Right atrium auricular region (tissue), 2 donors: Measurements from ENCODE around the gene FIZ1. TPM values are rescaled to one million over a fixed set of nuclear protein-coding genes. Genes with fewer than 3 reads are reported as not detected.

ENCODE experiments used
- DNase-seq: peaks from one replicate; pipeline ENCODE4 v3.0.0-alpha.2; 2019; ENCODE audit warnings: low spot score
- H3K27ac ChIP-seq, 2 donors: fragments of 200-600 bp; sonication (generic); 1 replicate in 1 of 2; 2 replicates in 1 of 2; pipeline ENCODE4 v1.5.1; 2016 to 2019
- H3K27me3 ChIP-seq, 2 donors: fragments of 200-600 bp; sonication (generic); one replicate each; pipeline versions ENCODE4 v1.5.1 to v1.6.0; 2017 to 2019
- H3K36me3 ChIP-seq: fragments of 200-600 bp; sonication (generic); one replicate; pipeline ENCODE4 v1.5.1; 2016
- H3K4me1 ChIP-seq, 2 donors: fragments of 200-600 bp; sonication (generic); one replicate each; pipeline versions ENCODE4 v1.5.1 to v1.6.0; 2017 to 2019
- H3K4me3 ChIP-seq, 2 donors: fragments of 200-600 bp; sonication (generic); 1 replicate in 1 of 2; 2 replicates in 1 of 2; pipeline ENCODE4 v1.5.1; 2017 to 2019; ENCODE audit warnings: mild to moderate bottlenecking in 1 of 2, moderate library complexity in 1 of 2
- H3K9me3 ChIP-seq, 2 donors: fragments of 200-600 bp; sonication (generic); one replicate each; pipeline ENCODE4 v1.5.1; 2019
- total RNA-seq, 2 donors: library from RNA; depleted of rRNA; stranded (reverse); fragments of >200 nt; gene quantifications; one replicate each; pipeline ENCODE4 v1.1.0, GENCODE V29; 2016
- TF ChIP-seq, protein P1 (sequence below), 2 donors: fragments of 200-600 bp; sonication (generic); IDR thresholded peaks; one replicate each; pipeline ENCODE4 v1.5.1; 2019; ENCODE audit warnings: antibody characterized with exemption in 2 of 2

Gene FIZ1
- total RNA-seq, 2 donors from 2014 or later, result 9.2 to 12.2 TPM

GRCh38 chr19:55642153-55643002 lies 43.1 kb upstream of the FIZ1 start:
- H3K9me3 ChIP-seq, result no peaks in the 10 kb centered on the region
- DNase-seq, result no peak
- H3K27me3 ChIP-seq, result no peaks in the 10 kb centered on the region

GRCh38 chr19:55641426-55642152 lies 42.3 kb upstream of the FIZ1 start:
- no peak for DNase-seq
- TF ChIP-seq, protein P1, sequence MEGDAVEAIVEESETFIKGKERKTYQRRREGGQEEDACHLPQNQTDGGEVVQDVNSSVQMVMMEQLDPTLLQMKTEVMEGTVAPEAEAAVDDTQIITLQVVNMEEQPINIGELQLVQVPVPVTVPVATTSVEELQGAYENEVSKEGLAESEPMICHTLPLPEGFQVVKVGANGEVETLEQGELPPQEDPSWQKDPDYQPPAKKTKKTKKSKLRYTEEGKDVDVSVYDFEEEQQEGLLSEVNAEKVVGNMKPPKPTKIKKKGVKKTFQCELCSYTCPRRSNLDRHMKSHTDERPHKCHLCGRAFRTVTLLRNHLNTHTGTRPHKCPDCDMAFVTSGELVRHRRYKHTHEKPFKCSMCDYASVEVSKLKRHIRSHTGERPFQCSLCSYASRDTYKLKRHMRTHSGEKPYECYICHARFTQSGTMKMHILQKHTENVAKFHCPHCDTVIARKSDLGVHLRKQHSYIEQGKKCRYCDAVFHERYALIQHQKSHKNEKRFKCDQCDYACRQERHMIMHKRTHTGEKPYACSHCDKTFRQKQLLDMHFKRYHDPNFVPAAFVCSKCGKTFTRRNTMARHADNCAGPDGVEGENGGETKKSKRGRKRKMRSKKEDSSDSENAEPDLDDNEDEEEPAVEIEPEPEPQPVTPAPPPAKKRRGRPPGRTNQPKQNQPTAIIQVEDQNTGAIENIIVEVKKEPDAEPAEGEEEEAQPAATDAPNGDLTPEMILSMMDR (IDR thresholded peaks at IDR 0.05), result no peak
- Histone ChIP-seq H3K4me1 (peaks cover 0 to 69% of the 10 kb centered on the region in 2 donors), H3K4me3 (peak overlapping the region; percentile 85 to 97), H3K36me3 (peaks cover 11% of the 10 kb centered on the region), H3K27me3 (no peaks in the 10 kb centered on the region), H3K9me3 (no peaks in the 10 kb centered on the region), H3K27ac (peak overlapping the region; percentile 94 to 97)

More at GRCh38 chr19:55642153-55643002, 43.1 kb upstream of the FIZ1 start:
- TF ChIP-seq, protein P1 (IDR thresholded peaks at IDR 0.05), result no peak
- Histone ChIP-seq H3K4me1 (peaks cover 0 to 67% of the 10 kb centered on the region in 2 donors), H3K36me3 (peaks cover 11% of the 10 kb centered on the region), H3K4me3 (peak overlapping the region; percentile 85 to 97), H3K27ac (peak overlapping the region; percentile 94 to 97)

- DNase-seq, result no peak
- H3K4me1 ChIP-seq, result peaks cover 0 to 77% of the 10 kb centered on the region in 2 donors
- H3K27me3 ChIP-seq, result no peaks in the 10 kb centered on the region
These were observed 41.5 kb upstream of the FIZ1 start, which contains the start of gene ZNF580 for GRCh38 chr19:55640577-55641425. ZNF580 (plus strand) TSS chr19:55641002; CDS start chr19:55642509, 1,507 bp downstream.

GRCh38 chr19:55640043-55640576 lies 40.8 kb upstream of the FIZ1 start:
- peaks cover 4% of the 10 kb centered on the region for H3K36me3 ChIP-seq
- DNase-seq, result no peak
- TF ChIP-seq, protein P1 (IDR thresholded peaks at IDR 0.05), result peak in 1 of 2 donors; percentile 66

More at GRCh38 chr19:55640577-55641425, 41.5 kb upstream of the FIZ1 start, which contains the start of gene ZNF580:
- peaks cover 11% of the 10 kb centered on the region for H3K36me3 ChIP-seq
- TF ChIP-seq, protein P1 (IDR thresholded peaks at IDR 0.05), result no peak
- peak within 1 kb of the TSS; percentile 85 to 97 for H3K4me3 ChIP-seq
- peak within 1 kb of the TSS; percentile 94 to 97 for H3K27ac ChIP-seq
- no peaks in the 10 kb centered on the region for H3K9me3 ChIP-seq

DNA sequence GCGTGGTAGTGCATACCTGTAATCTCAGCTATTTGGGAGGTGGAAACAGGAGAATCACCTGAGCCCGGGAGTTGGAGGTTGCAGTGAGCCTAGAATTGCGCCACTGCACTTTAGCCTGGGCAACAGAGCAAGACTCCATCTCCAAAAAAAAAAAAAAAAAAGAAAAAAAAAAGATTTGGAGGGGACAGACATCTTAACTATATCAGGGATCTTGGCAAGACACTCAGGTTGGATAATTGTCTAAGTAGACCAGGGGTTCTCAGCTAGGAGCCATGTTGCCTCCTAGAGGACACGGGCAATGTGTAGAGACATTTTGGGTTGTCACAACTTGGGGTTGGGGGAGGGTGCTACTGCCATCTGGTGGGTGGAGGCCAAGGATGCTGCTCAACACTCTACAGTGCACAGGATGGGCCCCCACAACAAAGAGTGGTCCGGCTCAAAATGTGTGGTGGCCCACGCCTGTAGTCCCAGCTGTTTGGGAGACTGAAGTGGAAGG lies 39.6 kb upstream of the FIZ1 start:
- Histone ChIP-seq H3K27me3 (no peaks in the 10 kb centered on the region), H3K36me3 (no peaks in the 10 kb centered on the region), H3K4me1 (peaks cover 0 to 70% of the 10 kb centered on the region in 2 donors), H3K27ac (no peak overlapping the region), H3K9me3 (no peaks in the 10 kb centered on the region), H3K4me3 (no peak overlapping the region)
- DNase-seq, result no peak
- TF ChIP-seq, protein P1 (IDR thresholded peaks at IDR 0.05), result peak in 1 of 2 donors; percentile 29

More at GRCh38 chr19:55640043-55640576, 40.8 kb upstream of the FIZ1 start:
- H3K4me1 ChIP-seq, result peaks cover 0 to 78% of the 10 kb centered on the region in 2 donors
- H3K9me3 ChIP-seq, result no peaks in the 10 kb centered on the region
- H3K27ac ChIP-seq, result peak overlapping the region; percentile 94 to 97
- H3K27me3 ChIP-seq, result no peaks in the 10 kb centered on the region
- peak overlapping the region; percentile 85 to 97 for H3K4me3 ChIP-seq
